H1 (cell line): ENCODE results near the gene ADPGK. TPM values are rescaled to one million over a fixed set of nuclear protein-coding genes. Genes with fewer than 3 reads are reported as not detected.

Experiments
- polyA plus RNA-seq, 7 experiments: library from polyadenylated mRNA; depleted of rRNA in 3 of 7; stranded (reverse) in 5 of 7; unstranded in 2 of 7; fragments of >200 nt in 5 of 7; fragments of 200-250 nt in 2 of 7; gene quantifications; 1 replicate in 5 of 7; 2 replicates in 1 of 7; 4 replicates in 1 of 7; pipeline versions ENCODE4 v1.2.1 to v1.2.3, GENCODE V29; 2011 to 2013; ENCODE audit warnings: missing spikeins in 2 of 7, mixed read lengths in 2 of 7
- total RNA-seq: library from RNA; stranded (reverse); fragmentation: NEBNext Ultra II Directional; extraction: Animal tissue kit (Norgen Biotek cat#: 25700); gene quantifications from 2 replicates; pipeline ENCODE4 v1.2.1, GENCODE V29; 2021

Gene ADPGK
- total and polyA plus RNA-seq, 2 of the 8 experiments (the other 6 are each of a cell fraction or from before 2014, with no cell fraction given), result 32.2 to 38.2 TPM

Other genes starting within 250 kb of the ADPGK start
- gene GOLGA6B, start 129.1 kb downstream of the ADPGK start, total RNA-seq, result not detected in 2 replicates
- 0.06 and 0.09 TPM in 2 replicates for gene GOLGA6B, start 129.1 kb downstream of the ADPGK start, polyA plus RNA-seq (2011; rRNA removed)
- not detected in 2 replicates for gene HIGD2B, start 97.6 kb downstream of the ADPGK start, total RNA-seq
- gene HIGD2B, start 97.6 kb downstream of the ADPGK start, polyA plus RNA-seq (2011; rRNA removed), result not detected in 2 replicates
- gene BBS4, start 97.6 kb downstream of the ADPGK start, total RNA-seq, result 24.1 and 24.3 TPM in 2 replicates
- gene BBS4, start 97.6 kb downstream of the ADPGK start, polyA plus RNA-seq (2011; rRNA removed), result 11.5 and 17.4 TPM in 2 replicates